ENCODE measurements around the gene SMIM35. TPM values are rescaled to one million over a fixed set of nuclear protein-coding genes. Genes with fewer than 3 reads are reported as not detected.

SMIM35 gene
- total RNA-seq, 1 experiment from 2014 or later = not detected

GRCh38 chr11:118003456-118003855 is 83.3 kb downstream of the SMIM35 start:
- Mint-ChIP-seq H3K36me3 (ENCODE audit: insufficient read depth in 1 of 3, low read depth in 3 of 3) (no peaks in the 10 kb centered on the region), H3K4me1 (peaks cover 8 to 10% of the 10 kb centered on the region in 2 experiments), H3K9me3 (no peaks in the 10 kb centered on the region), H3K27ac (peak overlapping the region in 1 of 3 experiments; percentile 16; a peak in 2 of 7 replicates), H3K27me3 (ENCODE audit: low read depth) (peaks cover 17% of the 10 kb centered on the region), H3K4me3 (no peak overlapping the region)
- H3K18ac ChIP-seq (ENCODE audit: insufficient read length, low read depth, low read length) = no peak overlapping the region
- H3K23me2 ChIP-seq (ENCODE audit: insufficient read length, low read depth, low read length, poor library complexity, severe bottlenecking) = no peaks in the 10 kb centered on the region
- no peak overlapping the region for H4K91ac ChIP-seq (ENCODE audit: insufficient read length, low read depth, low read length)
- no peak overlapping the region for H2BK20ac ChIP-seq (ENCODE audit: low read depth, low read length, poor library complexity, severe bottlenecking)
- no peak overlapping the region for H3K23ac ChIP-seq (ENCODE audit: insufficient read length, low read depth, low read length)
- H3K14ac ChIP-seq (ENCODE audit: insufficient read depth, low read length) = no peak overlapping the region
- H3K4me1 ChIP-seq (ENCODE audit: insufficient read depth, low read length) = 0 out of 2 replicates have a peak, but pooled peaks cover 6% of the 10 kb centered on the region
- H3K79me1 ChIP-seq (ENCODE audit: insufficient read depth, low read depth, low read length, poor library complexity, severe bottlenecking) = no peaks in the 10 kb centered on the region
- no peak overlapping the region for H2BK15ac ChIP-seq (ENCODE audit: low read depth, low read length)
- no peak overlapping the region for H3T11ph ChIP-seq (ENCODE audit: low read length)
- no peak overlapping the region for H3K56ac ChIP-seq (ENCODE audit: insufficient read length, low read depth, low read length)
- DNase-seq = no peak
- H3K4me2 ChIP-seq (ENCODE audit: insufficient read depth, insufficient read length, low read length) = no peak overlapping the region
- no peak overlapping the region for H2AK5ac ChIP-seq (ENCODE audit: insufficient read length, low read length)
- H3K27me3 ChIP-seq (ENCODE audit: insufficient read depth, low read length) = peaks cover 2% of the 10 kb centered on the region; the same call in 1 of the 2 replicates
- no peak overlapping the region for H2AFZ ChIP-seq (ENCODE audit: low read length)
- no peaks in the 10 kb centered on the region for H3K79me2 ChIP-seq (ENCODE audit: insufficient read depth, low read length)
- no peak overlapping the region for H4K8ac ChIP-seq (replicated peaks; ENCODE audit: insufficient read length, low read depth, low read length)
- H3K9me3 ChIP-seq (ENCODE audit: control insufficient read depth, low read depth, low read length) = no peaks in the 10 kb centered on the region
- no peak overlapping the region for H2BK120ac ChIP-seq (ENCODE audit: low read depth, low read length, poor library complexity, severe bottlenecking)
- H3K9ac ChIP-seq (ENCODE audit: extremely low read depth, insufficient read length, low read length) = no peak overlapping the region
- no peak overlapping the region for H3K4ac ChIP-seq (ENCODE audit: low read depth, low read length)
- H4K20me1 ChIP-seq (ENCODE audit: control insufficient read depth, insufficient read depth, insufficient read length) = no peaks in the 10 kb centered on the region
- no peak overlapping the region for H4K5ac ChIP-seq (ENCODE audit: insufficient read length, low read depth, low read length)
- H3K27ac ChIP-seq (ENCODE audit: insufficient read length, low read depth, low read length) = no peak overlapping the region
- H2BK5ac ChIP-seq (ENCODE audit: insufficient read length, low read length) = no peak overlapping the region
- H2BK12ac ChIP-seq (ENCODE audit: insufficient read length, low read depth, low read length) = no peak overlapping the region
- whole genome bisulfite sequencing (ENCODE audit: extremely low coverage, insufficient read length, low lambda C conversion rate) = 100% methylated on average over 1 of the region's 4 CpGs
- TF ChIP-seq CTCF (conservative IDR thresholded peaks at IDR 0.05) = no peak

Data from H9 (cell line).